ENCODE results near the gene WDR91.
"Not testable (repeated sequence)": the region's sequence is repeated elsewhere in the genome, so short reads cannot be mapped to it uniquely, and the experiment has no call there.

The WDR91 gene

DNA sequence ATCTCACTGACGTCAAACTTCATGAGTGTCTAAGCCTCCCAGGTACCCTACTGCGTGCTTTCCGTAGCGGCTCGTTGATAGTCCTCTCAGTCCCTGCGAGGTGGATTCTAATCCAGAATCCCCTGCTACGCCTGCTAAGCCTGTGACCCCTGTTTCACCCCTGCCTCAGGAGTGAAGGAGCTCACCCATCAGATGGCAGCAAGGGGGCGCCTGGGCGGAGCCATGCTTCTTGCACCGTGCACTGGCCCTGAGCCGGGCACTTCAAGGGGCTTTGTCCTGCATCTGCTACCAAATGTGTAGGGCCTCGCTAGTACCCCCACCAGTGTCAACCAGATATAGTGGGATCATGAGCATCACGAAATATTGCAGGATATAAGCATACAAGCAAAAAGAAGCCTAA is 21.4 kb upstream of the WDR91 start:
- no peak for DNase-seq

DNA sequence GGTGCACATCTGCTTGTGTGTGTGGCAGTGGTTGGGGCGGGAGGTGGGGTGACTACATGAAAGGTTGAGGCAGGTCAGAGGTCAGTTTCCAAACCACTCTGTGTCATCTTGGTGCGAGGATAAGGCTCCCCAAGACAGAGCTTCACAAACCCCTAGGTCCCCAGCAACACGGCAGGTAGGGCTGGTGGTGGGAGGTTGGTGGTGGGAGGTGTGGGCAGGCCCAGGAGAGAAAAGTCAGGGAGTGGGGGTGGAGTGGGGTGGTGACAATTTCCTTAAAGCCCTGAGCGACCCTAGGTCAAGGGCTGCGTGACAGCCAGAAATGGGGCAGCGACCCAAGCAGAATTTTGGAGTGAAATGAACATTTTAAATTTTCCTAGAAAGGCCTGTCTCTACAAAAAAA is 20.8 kb upstream of the WDR91 start:
- no peak for DNase-seq

DNA sequence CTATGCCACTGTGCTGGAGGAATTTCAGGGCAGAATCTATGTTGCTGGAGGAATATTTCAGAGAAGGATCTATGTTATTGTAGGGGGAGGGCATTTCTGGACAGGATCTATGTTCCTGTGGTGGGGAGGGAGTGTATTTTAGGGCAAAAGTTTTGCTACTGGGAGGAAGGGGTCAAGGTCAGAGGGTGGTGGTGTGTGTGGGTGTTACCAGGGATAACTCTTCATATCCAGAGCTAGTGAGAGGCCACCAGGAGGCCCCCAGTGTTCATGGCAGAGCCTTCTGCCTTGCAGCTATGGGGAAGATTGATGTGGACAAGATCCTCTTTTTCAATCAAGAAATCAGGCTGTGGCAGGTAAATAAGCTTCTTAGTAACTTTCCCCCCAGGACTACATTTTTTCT is 20.4 kb upstream of the WDR91 start:
- no peak for DNase-seq

DNA sequence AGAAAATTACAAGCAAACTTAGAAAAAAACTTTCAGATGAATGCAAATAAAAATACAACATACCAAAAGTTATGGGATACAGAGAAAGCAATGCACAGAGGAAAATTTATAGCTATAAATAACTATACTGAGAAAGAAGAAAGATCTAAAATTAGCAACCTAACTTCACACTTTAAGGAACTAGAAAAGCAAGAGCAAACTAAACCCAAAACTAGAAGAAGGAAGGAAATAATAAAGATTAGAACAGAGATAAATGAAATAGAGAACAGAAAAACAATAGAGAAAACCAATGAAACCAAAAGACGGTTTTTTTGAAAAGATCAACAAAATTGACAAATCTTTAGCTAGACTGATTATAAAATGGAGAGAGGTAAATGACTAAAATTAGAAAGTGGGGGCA is 12.7 kb upstream of the WDR91 start:
- no peak for DNase-seq

DNA sequence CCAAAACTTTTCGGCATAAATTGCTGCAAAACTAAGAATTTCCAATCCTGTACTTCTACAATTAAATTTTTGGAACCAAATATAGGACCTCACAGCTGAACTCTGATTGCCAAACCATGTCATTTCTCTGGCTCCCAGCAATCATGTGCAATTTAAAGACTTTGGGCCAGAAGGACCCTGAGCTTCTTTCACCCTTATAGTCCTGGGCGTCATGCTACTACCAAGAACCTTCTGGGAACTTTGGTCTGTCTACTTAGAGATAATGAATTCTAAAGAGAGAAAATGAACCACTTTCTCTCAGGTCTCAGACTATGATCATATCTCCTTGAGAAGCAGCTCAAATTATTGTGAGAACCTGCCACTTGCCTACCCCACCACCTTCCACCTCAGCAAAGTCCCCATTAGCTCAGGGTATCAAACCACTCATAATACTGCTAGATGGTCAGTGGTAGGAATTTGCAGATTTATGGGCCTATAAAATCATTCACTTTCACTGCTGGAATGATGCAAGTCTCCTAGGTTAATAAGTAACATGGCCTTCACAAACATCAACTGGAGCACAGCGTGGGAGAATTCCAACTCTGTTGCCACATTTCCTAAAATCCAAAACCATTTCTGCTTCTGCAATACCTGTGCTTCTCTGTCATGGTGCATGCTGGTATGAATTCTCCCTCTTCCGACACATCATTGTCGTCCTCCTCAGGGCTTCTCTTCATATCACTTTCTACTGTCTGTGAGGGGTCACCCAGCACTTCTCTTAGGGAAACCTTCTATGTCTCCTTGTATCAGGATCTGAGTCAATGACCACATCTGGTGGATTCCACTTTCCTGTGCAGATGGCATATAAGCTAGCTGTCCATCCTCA is 6.6 kb upstream of the WDR91 start:
- no peak for DNase-seq

DNA sequence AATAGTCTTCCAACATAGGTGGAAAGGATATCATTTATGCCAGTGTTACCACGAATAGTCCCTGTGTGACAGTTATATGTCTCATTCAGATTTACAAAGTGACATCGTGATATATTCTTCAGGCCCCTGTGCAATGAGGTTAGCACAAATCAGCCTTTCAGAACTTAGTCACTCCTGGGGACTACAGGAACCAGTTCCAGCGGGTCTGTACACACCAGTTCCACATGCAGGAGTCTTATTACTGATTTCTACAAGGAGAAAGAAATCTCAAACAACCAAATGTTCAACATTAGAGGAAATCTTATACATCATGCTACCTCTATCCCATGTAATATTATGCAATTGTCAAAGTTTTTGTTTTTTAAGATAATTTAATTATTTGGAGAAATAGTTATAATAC is 4.4 kb upstream of the WDR91 start:
- no peak for DNase-seq

DNA sequence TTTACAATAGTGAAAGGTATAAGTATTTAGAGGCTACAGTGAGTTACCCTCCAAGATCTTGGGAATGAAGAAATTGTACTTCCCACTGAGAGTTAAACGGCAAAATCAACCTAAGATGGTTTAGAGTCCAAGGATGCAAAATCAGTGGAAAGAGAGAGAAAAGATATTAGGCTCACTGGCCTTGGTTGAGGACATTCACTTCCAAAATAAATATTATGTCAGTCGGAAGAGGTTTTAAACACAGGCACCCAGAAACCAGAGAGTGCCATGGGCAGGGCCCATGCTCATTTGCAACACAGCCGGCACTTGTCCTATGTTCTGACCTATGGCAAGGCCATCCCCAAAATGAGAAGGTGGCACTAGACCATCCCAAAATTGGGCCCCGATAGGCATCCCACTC is 3.9 kb upstream of the WDR91 start:
- DNase-seq = no peak

DNA sequence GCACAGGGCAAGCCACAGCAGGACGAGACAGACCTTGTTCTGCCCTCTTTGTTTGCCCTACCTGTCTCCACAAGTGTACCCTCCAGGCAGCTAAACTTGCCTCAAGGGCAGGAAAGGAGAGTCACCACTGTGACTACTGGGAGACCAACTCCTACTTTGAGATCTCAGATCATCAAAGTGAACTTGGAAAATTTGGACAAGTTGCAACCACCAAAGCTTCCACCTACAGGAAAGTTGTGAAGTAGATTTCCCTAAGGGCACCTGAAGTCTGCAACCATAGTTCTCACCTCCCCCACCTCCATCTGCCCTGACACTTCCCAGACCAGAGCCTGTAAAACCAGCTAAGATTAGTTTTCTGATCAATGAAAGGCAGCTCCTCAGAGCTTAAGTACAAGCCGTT is 2.5 kb upstream of the WDR91 start:
- DNase-seq = no peak

DNA sequence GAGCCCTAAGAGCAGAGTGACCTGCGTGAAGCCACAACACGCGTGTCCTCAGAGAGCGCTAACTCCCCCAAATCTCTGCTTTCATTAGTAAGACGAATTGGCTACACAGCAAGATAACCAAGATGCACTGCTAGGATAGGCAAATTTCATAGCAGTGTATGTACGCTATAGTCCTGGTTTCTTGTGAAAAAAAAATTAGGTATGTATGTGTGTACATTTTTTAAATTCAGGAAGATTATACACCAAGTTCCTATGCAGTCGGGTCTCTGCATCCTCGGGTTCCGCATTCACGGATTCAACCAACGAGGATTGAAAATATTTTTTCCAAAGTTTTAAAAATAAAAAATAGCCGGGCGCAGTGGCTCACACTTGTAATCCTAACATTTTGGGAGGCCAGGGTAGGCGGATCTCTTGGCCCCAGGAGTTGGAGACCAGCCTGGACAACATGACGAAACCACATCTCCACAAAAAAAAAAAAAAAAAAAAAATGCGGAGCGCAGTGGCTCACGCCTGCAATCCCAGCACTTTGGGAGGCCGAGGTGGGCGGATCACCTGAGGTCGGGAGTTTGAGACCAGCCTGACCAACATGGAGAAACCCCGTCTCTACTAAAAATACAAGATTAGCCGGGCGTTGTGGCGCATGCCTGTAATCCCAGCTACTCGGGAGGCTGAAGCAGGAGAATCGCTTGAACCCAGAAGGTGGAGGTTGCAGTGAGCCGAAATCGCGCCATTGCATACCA is 790 bp upstream of the WDR91 start:
- not testable (repeated sequence) for DNase-seq

DNA sequence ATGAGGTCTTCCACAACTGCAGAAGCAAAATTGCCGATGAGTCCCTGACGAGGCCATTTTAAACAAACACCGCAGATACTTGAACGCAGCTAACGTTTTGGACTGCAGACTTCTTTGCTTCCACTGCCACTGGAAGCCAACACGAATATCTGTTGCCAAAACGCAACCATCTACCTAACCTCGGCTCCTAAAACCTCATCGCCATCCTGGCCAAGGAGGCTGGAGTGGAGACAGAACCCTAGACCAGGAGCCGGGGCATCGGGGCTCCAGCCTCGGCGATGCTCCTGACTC is 493 bp downstream of the WDR91 start:
- DNase-seq = no peak

DNA sequence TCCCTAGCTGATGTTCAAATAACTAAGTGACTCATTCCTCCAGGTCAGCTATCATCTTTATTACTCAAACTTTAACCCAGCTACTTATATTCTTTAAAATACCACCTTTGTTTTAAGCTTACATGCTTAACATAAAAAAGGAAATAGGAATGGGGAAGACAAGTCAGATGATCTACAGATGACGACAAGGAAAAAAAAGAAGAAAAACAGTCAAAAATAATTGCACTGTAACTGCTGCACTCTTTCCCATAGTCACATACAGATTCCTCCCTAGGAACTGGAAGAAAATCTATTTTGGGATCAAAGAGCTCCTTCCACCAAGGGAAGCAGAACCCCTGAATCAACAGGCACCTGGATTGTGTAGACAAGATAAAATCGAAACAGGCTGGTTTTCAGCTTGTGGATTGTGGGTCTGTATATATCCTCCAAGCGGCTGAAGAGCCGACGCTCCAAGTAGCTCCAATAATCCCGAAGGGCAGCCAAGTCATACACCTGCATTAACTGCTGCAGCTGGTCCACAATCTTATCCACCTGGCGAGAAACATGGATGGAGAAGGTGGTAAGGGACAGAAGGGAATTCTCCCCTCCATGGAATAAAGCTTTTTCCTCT is 2.0 kb downstream of the WDR91 start:
- no peak for DNase-seq

DNA sequence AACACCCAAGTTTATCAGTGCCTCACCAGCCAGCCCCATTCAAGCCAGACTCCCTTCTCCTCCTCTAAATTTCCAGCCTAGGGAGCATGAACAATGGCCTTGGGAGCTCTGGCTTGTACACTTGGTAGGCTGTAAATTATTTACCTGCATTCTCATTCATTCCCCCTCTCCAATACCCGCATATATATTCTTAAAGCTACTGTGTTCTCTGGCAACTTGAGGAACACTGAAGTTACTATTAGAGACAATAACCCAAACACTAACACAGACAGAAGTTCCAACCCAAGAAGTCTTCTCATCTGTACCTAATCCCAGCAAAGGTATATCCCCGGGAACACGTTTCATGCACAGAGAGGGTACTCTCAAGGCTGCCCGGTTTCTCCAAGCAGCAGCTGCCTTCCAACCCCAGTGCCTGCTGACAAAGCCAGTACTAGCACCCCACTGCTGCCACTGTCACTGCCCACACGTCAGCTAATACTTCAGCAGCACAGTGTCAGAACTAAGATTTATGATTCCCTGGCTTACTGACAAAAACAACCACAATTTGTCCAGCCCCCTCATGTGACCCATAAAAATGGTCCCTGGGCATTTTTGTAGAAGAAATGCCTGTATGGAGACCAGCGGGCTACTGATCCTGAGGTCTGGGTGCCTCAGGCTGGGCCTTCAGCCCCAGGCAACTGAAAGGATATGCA is 3.1 kb downstream of the WDR91 start:
- no peak for DNase-seq

DNA sequence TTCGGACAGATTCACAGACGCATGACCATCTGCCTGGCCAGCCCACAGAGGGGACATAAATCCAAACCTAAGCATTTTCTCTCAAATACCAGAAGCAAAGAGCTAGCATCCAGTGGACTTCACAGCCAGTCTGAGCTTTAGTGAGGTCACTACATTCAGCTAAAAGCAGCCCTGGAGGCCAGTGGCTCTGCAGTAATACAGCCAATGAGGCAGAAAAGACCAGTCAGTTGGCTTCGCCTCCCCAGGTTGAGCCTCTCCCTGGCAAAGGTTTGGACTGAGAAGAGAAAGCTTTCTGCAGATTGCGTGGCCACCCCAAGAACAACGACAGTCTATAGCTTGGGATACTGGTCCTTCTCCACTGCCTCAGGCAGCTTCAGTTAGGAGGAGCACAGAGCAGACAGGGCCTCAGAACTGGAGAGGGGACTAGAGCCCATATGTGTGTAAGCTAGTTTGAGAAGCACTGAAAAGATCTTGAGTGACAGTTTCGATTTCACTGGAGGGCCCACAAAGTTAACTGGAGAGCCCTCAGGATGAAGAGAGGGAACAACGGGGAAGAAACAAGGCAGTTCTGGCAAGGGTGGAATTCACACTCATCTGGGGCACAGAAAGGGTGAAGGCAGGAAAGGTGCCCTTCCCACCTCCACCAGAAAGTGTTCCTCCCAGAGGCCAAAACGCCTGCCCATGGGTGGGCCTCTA is 3.8 kb downstream of the WDR91 start:
- no peak for DNase-seq

DNA sequence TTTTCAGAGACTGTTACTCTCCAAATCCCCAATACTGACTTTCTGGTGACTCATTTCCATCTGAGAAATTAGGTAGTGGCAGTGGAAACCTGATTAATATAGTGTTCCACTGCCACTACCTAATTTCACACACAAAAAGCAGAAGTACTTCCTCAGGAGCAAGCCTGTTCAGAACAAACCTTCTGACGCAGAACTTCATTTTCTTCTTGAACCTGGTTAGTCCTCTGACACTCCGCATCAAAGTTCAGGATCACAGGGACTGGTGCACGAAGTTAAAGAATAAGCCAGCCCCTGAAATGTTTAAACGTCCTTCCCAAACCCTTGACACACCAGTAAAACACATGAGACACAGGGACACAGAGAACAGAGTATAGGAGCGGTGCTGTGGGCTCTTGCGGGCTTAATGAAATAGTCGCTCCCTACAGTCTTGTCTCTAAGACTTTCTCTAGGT is 4.4 kb downstream of the WDR91 start:
- DNase-seq = no peak

DNA sequence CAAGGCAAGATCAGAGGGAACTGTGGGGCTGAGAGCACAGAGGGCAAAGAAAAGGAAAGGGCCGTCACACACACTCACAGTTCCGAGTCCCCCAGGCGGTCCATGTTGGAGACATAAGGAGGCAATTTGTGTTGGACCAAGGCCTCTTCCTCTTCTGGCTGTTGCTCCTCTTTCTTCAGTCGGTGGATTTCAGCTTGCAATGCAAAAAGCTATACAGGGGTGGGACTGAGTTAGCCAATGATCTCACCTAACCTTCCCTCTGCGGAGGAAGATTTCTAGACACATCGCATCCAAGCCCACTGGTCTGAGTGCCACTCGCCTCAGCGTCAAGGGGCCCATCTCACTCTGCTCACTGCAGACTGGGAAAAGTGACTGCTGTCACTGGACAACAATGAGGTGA is 5.5 kb downstream of the WDR91 start:
- DNase-seq = no peak

DNA sequence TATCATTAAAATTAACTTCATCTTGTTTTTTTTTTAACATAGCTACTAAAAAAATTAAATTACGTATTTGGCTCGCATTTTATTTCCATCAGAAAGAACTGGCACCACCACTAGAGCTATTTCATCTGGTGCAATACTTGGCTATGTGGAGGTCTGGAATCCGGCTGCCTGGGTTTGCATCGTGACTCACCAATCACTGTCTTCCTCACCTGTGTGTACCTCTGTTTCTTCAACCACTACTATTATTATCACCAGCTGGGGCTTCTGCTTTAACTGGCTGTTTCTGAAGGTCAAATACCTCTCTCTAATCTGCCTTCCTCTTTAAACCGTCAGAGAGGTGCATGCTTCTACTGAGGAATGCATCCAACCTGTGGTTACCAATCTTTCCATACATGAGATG is 6.5 kb downstream of the WDR91 start:
- DNase-seq = no peak

DNA sequence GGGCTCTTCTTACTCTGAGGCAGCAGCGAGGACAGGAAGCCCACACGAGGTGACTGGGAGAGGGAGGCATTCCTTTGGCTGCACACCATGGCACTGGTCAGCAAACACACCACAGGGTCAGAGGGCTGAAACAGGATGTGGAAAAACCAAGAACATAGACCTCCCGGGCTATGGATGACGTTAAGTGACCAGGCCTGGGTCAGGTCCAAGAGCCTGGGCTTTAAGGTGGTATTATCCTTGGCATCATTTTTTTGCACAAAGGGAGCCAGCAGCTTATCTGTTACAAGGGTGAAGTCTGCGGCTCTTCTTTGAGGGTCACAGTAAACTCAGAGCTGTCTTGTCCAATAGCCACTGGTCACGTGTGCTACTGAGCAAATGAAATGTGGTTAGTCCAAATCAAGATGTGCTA is 7.0 kb downstream of the WDR91 start:
- no peak for DNase-seq

DNA sequence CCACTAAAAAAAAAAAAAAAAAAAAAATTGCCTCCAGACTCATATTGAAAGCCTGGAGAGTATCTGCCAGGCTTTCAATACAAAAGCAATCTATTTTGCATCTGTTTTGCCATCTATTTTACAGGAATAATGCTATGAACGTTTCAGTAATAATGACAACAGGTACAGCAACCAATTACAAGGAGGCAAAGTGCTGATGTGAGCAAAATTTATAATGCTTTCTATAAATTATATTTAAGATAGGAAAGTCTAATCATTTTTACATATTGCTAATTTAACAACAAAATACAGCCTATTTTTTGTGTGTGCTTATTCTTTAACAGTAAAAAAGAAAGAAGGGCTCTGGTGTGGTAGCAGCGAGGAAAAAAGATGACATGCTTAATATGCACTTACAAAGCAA is 10.0 kb downstream of the WDR91 start:
- no peak for DNase-seq

DNA sequence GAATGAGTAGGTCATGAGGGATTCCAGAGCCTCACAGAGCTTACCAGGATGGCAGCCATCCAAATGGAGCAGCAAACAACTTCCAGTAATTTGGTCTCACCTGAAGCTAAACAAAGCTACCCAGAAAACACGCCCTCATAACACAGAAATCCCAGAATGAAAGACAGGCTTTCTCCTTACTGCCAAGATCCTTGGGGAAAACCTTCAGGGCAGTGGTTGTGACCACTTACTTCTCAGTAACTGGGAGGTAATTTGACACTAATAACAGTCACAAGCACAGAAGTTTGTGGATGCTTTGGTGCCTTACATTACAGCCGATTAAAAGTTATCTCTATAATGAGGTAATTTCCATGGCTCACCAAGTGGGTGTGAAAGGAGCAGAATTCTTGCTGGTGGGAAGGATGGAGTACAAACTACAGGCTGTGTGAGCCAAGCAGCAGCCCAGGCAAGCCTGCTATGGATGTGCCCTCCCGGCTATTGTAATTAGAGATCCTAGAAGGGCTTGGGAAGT is 10.4 kb downstream of the WDR91 start:
- DNase-seq = no peak

DNA sequence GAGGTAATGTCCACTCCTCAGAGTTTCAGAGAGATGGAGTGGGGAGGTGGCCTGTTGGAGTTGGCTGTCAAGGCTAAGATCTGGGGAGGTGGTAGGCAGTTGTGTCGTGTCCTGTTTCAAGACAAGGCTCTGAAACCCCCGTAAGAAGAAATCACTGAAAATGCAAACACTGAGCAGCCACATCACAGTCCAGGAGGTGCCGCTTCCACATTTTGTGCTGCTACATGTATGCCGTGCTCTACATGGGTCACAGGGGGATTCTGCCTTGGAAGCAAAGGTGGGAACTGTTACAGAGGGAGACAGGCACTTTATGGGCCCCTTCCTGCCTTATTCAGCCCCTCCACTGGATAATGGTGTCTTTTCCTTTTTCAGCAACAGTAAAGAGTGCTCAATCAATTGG is 11.9 kb downstream of the WDR91 start:
- no peak for DNase-seq

DNA sequence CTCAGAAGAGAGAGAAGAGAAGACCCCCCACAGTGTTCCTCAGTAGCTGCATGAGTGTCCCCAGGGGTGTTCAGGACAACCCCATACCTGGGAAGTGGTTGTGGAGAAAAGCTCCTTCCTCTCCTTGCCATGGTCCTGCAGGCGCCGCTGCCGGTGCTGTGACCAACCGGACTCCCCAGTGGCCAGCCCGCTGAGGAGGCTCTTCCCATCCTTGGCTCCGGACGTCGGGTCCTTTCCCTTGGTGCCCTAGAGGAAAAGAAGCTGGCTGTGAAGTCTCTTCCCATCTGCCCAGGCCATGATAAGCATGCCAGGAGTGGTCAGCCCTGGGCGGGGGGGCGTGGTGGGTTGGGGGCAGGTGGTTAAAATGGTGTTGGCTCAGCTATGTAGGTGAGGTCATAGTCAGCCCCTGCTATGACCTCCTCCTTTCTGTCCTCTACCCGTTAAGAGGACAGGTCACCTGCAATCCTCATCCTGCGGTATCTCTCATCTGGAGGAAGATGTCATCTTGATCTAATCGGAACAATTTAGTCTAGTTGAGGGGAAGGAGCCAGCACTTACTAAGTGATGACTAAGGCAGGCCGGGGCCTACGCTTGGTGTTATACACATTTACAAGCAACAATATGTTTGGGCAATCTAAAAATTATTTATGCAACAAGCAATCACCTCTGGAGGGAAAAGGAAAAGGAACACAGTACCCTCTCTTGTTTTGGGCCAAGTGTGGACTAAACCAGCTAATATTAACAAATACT is 13.2 kb downstream of the WDR91 start:
- no peak for DNase-seq

DNA sequence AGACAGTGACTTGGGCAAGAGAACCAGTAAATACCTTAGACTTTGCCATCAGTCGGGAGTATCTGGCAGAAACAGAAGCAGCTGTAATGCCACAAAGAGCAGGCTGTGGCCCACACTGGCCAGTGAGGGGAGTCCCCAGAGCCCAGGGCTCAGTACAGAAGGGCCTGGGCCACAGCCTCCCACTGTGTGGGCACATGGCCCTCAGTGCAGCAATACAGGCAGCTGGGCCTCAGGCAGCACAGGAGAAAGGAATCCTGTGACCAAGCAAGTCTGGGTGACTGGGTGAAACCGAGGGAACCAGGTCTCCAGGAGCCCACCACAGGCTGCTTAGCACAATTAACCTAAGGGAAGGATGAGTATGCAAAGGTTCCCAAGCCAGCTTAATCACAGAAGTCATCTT is 14.0 kb downstream of the WDR91 start:
- DNase-seq = no peak
